Skeletal muscle satellite cell (primary cell): Measurements from ENCODE around the gene PIK3R4.
A peak's percentile ranks its signal among the peaks of the same experiment; 100 is the strongest.

Source experiments
- H3K27me3 ChIP-seq: 2 replicates; pipeline ENCODE4 v1.7.0; 2013; ENCODE audit warnings: low read length; ENCODE audit not compliant: control insufficient read depth, insufficient read depth
- H3K36me3 ChIP-seq: 2 replicates; pipeline ENCODE4 v1.7.0; 2013; ENCODE audit warnings: mild to moderate bottlenecking, control low read depth, low read length; ENCODE audit not compliant: insufficient read depth
- H3K4me1 ChIP-seq: 2 replicates; pipeline ENCODE4 v1.7.0; 2013; ENCODE audit warnings: low read length; ENCODE audit not compliant: control insufficient read depth, insufficient read depth
- H3K4me2 ChIP-seq: 2 replicates; pipeline ENCODE4 v1.7.0; 2013; ENCODE audit warnings: mild to moderate bottlenecking, low read length
- H3K4me3 ChIP-seq: 2 replicates; pipeline ENCODE4 v1.7.0; 2013; ENCODE audit warnings: low read length
- H3K9ac ChIP-seq: 2 replicates; pipeline ENCODE4 v1.7.0; 2013; ENCODE audit warnings: mild to moderate bottlenecking, low read depth, low read length, moderate library complexity
- H3K9me3 ChIP-seq: replicated peaks from 2 replicates; pipeline ENCODE4 v1.7.0; 2013; ENCODE audit warnings: mild to moderate bottlenecking, control low read depth, low read length

The PIK3R4 gene

DNA sequence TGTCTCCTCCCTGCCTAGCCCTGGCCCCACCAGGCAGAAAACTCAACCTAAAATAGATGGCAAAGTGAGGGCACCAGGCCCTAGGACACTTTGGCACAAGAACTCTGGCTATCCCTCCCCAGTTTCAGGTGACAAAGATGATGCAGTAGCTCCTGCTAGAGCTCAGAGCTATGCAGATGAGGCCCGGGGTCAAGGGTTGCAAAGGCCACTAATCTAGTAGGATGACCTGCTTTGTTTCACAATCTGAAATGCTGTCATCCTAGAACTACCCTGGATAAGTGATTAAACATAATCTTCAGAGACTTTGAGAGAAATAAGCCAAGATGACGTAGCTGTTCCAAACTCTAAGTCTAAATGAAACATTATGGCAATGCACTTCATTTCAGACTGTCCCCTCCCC lies 24.0 kb upstream of the PIK3R4 start:
- no peaks in the 10 kb centered on the region for H3K4me1 ChIP-seq
- H3K9me3 ChIP-seq, result no peaks in the 10 kb centered on the region
- no peaks in the 10 kb centered on the region for H3K36me3 ChIP-seq
- peaks cover 9% of the 10 kb centered on the region for H3K27me3 ChIP-seq
- no peak overlapping the region for H3K9ac ChIP-seq
- H3K4me3 ChIP-seq, result no peak overlapping the region
- H3K4me2 ChIP-seq, result no peak overlapping the region

DNA sequence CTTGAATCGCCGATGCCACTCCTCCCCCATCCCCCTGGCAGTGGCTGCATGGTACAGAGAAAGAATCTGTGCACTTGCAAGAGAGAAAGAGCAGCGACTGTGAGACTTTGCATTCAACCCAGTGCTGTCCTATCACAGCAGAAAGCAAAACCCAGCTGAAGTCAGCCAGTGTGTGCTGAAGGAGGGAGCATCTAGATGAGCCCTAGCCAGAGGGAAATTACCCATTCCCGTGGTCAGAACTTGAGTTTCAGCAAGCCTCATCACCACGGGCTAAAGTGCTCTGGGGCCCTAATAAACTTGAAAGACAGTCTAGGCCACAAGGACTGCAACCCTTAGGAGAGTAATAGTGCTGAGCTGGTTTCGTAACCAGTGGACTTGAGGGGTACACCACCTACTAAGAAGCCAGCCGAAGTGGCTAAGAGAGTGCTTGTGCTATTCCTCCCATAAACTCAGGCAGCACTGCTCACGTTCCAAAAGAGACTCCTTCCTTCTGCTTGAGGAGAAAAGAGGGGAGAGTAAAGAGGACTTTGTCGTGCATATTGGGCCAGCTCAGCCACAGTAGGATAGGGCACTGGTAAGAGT lies 15.2 kb upstream of the PIK3R4 start:
- H3K4me3 ChIP-seq, result no peak overlapping the region
- no peak overlapping the region for H3K4me2 ChIP-seq
- H3K9ac ChIP-seq, result no peak overlapping the region
- no peaks in the 10 kb centered on the region for H3K9me3 ChIP-seq
- no peaks in the 10 kb centered on the region for H3K36me3 ChIP-seq
- H3K27me3 ChIP-seq, result peaks cover 8% of the 10 kb centered on the region
- H3K4me1 ChIP-seq, result no peaks in the 10 kb centered on the region

DNA sequence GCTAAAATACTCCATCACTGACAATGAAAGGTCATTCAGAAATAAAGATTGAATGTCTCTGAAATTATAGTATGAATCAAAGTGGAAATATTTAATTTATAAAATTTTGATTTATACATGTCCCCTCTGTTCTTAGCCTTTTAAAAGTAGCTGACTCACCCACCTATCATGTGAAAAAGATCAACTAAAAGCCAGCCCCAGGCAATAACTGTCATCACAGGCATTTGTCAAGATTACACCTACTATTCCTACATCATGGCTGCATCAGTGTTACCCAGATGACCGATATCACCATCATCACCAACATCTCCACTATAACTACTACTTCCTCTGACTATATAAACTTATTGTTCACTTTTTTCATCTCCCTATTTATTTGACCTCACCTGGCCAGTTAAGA lies 14.3 kb upstream of the PIK3R4 start:
- no peak overlapping the region for H3K4me3 ChIP-seq
- H3K36me3 ChIP-seq, result no peaks in the 10 kb centered on the region
- no peaks in the 10 kb centered on the region for H3K4me1 ChIP-seq
- H3K27me3 ChIP-seq, result peaks cover 8% of the 10 kb centered on the region
- H3K4me2 ChIP-seq, result no peak overlapping the region
- no peaks in the 10 kb centered on the region for H3K9me3 ChIP-seq
- no peak overlapping the region for H3K9ac ChIP-seq

DNA sequence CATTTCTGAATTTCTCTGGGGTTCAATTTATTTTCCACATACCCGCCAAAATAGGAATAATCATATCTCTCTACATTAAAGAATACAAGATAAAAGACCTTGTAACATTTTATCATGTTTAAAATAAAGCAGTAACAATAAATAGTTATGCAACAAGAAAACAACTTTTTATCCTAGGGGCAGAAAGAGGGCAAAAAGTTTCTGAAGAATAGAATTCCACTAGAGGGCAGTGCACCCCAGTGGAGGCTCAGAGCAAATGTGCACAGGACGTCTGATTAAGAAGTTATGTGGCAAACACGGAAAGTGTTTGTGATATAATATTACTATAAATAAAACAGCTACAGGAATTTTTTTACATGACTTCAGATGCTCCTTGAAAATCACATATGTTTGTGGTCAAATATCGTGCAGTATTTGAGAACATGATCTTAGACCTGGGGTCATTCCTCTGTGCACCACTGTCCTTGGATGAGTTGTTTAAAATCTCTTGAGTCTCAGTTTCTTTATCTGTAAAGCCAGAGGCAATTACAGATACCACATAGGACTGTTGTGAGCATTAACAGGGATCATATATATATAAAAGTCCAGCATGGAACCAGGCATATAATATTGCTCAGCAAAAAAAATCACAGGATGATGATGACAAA lies 13.2 kb upstream of the PIK3R4 start:
- H3K4me1 ChIP-seq, result no peaks in the 10 kb centered on the region

DNA sequence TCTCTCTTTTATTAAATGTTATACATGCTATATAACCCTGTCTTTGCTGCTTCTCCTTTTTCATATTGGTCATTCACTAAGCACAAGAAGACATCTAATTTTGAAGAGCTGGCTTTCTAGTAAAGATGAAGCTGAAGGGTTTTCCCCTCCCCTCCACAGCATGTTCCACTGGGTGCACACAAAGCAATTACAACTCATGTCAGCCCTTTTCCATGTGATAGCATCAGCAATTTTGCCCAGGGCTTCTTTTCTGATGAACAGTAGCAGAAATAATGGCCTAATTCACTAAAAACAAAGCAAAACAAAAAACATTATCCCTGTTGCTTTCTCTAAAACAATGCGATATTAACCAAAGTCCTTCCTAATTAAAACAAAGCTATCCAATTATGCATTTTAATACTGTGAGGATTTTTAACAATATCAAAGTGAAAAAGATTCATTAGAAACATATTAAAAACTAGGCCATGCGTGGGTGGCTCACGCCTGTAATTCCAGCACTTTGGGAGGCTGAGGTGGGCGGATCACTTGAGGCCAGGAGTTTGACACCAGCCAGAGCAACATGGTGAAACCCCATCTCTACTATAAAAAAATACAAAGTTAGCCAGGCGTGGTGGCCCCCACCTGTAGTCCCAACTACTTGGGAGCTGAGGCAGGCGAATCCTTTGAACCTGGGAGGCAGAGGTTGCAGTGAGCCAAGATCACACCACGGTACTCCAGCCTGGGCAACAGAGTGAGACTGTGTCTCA lies 12.2 kb upstream of the PIK3R4 start:
- Histone ChIP-seq H3K27me3 (peaks cover 5% of the 10 kb centered on the region), H3K9ac (no peak overlapping the region), H3K4me2 (no peak overlapping the region), H3K36me3 (no peaks in the 10 kb centered on the region), H3K4me1 (no peaks in the 10 kb centered on the region), H3K4me3 (no peak overlapping the region), H3K9me3 (no peaks in the 10 kb centered on the region)

More for the DNA sequence above, 13.2 kb upstream of the PIK3R4 start:
- Histone ChIP-seq H3K4me3 (no peak overlapping the region), H3K4me2 (no peak overlapping the region), H3K36me3 (no peaks in the 10 kb centered on the region), H3K9me3 (no peaks in the 10 kb centered on the region), H3K27me3 (peaks cover 5% of the 10 kb centered on the region), H3K9ac (no peak overlapping the region)

DNA sequence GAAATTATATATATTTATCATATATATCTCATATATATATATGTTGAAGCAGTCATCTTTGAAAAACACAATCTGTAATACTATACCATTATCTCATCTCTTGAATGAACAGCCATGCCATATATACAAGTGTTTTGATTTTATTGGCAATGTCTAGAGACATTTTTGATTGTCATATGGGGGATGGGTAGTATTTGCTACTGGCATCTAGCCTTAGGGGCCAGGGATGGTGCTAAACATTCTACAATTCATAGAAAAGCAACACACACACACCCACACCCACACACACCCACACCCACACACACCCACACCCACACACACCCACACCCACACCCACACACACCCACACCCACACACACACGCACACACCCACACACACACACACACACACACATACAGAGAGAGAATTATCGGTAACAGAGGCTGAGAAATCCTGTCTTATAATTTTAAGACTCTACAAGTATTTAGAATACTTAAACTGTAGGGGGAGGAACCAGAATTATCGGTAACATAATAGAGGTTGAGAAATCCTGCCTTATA lies 11.1 kb upstream of the PIK3R4 start:
- H3K9me3 ChIP-seq, result no peaks in the 10 kb centered on the region
- H3K4me3 ChIP-seq, result no peak overlapping the region
- no peak overlapping the region for H3K4me2 ChIP-seq
- no peak overlapping the region for H3K9ac ChIP-seq
- no peaks in the 10 kb centered on the region for H3K36me3 ChIP-seq
- no peaks in the 10 kb centered on the region for H3K4me1 ChIP-seq
- no peaks in the 10 kb centered on the region for H3K27me3 ChIP-seq

DNA sequence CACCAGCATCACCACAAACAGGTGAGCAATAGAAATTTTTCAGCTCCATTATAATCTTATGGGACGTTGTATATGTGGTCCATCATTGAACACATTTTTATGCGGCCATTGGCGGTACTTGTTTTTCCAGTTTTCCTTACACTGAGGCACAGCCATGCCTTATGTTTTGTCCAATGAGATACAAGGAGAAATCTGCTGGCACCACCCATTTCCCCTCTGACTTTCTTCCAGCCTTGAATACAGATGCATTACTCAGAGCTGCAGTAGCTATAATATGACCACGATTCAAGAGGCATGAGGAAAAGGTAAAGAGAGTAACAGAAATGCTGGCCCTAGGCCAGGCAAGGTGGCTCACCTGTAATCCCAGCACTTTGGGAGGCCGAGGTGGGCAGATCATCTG lies 9.0 kb upstream of the PIK3R4 start:
- H3K4me3 ChIP-seq, result no peak overlapping the region
- no peak overlapping the region for H3K9ac ChIP-seq
- H3K4me2 ChIP-seq, result no peak overlapping the region
- H3K9me3 ChIP-seq, result no peaks in the 10 kb centered on the region
- no peaks in the 10 kb centered on the region for H3K4me1 ChIP-seq
- H3K36me3 ChIP-seq, result no peaks in the 10 kb centered on the region
- no peaks in the 10 kb centered on the region for H3K27me3 ChIP-seq

DNA sequence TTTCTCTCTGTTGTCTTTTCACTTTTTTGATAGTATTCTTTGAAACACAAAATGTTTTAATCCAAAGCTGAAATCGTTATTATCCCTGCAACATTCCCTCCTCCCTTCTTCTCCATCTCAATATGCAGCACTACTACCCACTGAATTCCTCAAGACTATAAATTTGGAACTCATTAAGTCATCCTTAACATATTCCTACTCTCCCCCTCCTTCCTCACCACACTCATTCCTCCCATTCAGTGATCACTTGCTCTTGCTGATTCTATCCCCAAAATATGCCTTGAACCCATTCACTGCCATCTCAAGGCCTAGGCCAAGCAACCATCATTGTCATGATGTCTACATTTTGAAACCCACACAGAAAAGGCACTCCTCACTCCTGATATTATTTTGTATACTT lies 2.4 kb upstream of the PIK3R4 start:
- H3K4me3 ChIP-seq, result no peak overlapping the region

DNA sequence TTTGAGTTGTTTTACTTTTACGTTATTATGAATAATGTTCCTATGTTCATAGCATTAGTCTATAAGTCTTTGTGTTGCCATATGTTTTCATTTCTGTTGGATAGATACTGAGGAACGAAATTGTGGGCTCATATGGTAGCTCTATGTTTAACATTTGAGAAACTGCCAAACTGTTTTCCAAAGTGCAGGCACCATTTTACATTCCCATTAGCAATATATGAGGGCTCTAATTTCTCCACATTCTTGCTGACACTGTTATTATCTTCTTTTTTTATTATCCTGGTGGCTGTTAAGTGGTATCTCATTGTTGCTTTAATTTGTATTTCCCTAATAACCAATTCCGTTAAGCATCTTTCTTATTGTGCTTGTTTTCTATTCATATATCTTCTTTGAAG lies 1.8 kb upstream of the PIK3R4 start:
- Histone ChIP-seq H3K27me3 (no peaks in the 10 kb centered on the region), H3K4me3 (no peak overlapping the region), H3K9ac (no peak overlapping the region), H3K36me3 (no peaks in the 10 kb centered on the region), H3K4me2 (peak overlapping the region; percentile 61), H3K9me3 (no peaks in the 10 kb centered on the region), H3K4me1 (peaks cover 5% of the 10 kb centered on the region)

More for the DNA sequence above, 2.4 kb upstream of the PIK3R4 start:
- H3K4me1 ChIP-seq, result peaks cover 5% of the 10 kb centered on the region
- H3K36me3 ChIP-seq, result no peaks in the 10 kb centered on the region
- no peak overlapping the region for H3K9ac ChIP-seq
- no peaks in the 10 kb centered on the region for H3K27me3 ChIP-seq
- no peak overlapping the region for H3K4me2 ChIP-seq
- H3K9me3 ChIP-seq, result no peaks in the 10 kb centered on the region

DNA sequence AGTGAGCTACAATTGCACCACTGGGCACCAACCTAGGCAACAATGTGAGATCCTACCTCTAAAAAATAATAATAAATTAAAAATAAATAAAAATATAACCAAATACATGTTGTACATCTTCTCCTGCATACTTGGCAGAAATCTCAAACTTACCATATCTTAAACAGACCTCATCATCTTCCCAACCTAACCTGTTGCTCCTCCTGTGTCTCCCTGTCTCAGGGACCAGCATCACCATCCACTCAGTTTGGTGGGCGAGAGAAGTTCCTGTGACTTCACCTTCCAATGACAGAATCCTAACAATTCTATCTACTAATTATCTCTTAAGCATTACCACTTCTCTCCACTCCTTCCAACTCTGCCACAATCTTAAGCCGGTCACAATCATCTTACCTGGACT lies 3.3 kb downstream of the PIK3R4 start:
- Histone ChIP-seq H3K4me3 (no peak overlapping the region), H3K9ac (no peak overlapping the region), H3K36me3 (no peaks in the 10 kb centered on the region), H3K27me3 (no peaks in the 10 kb centered on the region), H3K4me1 (peaks cover 5% of the 10 kb centered on the region), H3K9me3 (no peaks in the 10 kb centered on the region), H3K4me2 (peak overlapping the region; percentile 39)

DNA sequence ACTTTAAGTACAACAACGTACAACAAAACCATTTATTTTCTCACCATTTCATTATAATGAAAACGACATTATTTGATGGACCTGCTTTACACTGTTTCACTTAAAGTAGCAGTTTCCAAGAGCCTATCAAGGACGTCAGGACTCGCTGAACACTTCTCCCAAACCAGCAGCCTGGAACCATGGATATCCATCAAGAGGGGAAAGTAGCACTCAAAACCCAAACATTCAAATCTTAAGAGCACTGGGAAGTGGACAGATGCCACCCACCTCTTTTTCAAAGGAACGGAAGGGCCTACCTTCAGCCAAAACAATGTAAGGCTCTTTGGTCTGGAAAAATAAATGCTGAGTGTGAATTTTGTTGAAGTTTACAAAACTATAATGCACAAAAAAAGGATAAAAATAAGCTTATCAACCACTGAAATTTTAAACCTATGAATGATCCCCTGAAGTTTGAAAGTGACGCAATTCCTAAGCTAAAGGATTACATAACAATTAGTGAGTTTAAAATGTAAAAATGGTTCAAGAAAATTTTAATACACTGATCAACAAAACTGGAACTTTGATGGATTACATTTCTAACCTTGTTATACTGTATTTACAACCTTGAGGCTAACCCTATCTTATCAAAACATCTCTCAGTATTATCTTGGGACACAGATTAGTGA lies 4.6 kb downstream of the PIK3R4 start:
- no peaks in the 10 kb centered on the region for H3K36me3 ChIP-seq
- H3K27me3 ChIP-seq, result no peaks in the 10 kb centered on the region
- H3K4me2 ChIP-seq, result no peak overlapping the region
- H3K9me3 ChIP-seq, result no peaks in the 10 kb centered on the region
- H3K4me3 ChIP-seq, result no peak overlapping the region
- H3K4me1 ChIP-seq, result peaks cover 5% of the 10 kb centered on the region
- no peak overlapping the region for H3K9ac ChIP-seq
